Measurements from ENCODE around the gene CSGALNACT2. TPM values are rescaled to one million over a fixed set of nuclear protein-coding genes. Genes with fewer than 3 reads are reported as not detected.
A peak's percentile ranks its signal among the peaks of the same experiment; 100 is the strongest.
"Not testable (repeated sequence)": the region's sequence is repeated elsewhere in the genome, so short reads cannot be mapped to it uniquely, and the experiment has no call there.

Gene CSGALNACT2
- total RNA-seq, 1 experiment from 2014 or later, result 4.1 TPM

DNA sequence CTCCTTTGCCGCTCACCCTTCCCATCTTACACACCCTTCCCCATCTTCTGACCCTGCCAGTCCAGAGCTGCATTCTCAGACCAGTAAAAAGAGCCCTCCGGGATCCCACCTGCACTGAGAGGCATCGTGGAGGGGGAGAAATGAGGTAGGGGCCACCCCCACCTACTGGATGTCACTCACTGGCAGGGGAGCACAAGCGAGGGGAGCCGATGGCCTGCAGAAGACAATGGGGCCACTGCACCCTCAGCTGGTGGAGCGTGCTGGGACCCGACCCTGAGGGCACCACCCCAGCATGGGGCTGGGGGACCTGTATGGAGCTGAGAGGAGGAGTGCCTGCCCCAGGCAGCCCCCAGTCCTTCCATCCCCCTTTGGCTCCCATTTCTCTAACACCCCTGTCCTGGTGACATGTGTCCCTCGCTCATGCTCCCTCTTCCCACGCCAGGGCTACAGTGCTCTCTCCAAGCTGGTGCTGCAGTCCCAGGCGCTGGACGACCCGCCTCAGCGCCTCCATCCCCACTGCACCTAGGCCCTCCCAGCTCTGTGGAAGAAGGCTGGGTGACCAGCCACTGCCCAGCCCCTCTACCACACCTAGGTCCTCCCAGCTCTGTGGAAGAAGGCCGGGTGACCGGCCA is 78.8 kb downstream of the CSGALNACT2 start:
- DNase-seq (ENCODE audit: low read depth), result no peak

DNA sequence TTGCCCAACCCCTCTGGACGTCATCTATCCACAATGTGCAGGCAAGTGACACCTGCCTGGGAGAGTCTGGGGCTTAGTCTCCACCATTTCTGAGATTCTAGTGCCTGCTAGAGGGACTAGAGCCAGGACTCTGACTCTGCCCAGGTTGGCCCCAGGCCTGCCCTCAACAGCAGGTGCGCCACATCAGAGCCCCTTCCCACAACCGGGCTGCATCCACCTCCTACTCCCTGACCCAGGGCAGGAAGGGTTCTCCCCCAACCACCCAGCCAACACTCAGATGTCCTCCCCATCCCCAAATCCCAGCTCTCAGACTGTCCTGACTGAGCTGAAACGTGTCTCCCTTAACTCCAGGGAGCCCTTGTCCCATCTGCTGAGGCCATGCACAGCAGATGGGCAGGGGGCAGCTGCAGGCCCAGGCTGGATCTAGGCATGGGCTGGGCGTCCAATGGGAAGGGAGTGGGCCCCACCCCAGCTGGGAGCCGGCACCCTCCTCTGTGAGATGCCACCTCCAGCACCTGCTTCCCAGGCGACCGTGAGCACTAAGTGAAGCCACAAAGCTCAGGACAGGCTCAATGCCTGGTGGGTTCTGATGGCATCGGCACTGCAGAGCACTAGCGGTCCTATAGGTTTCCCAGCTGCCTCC is 79.4 kb downstream of the CSGALNACT2 start:
- no peak for DNase-seq (ENCODE audit: low read depth)

DNA sequence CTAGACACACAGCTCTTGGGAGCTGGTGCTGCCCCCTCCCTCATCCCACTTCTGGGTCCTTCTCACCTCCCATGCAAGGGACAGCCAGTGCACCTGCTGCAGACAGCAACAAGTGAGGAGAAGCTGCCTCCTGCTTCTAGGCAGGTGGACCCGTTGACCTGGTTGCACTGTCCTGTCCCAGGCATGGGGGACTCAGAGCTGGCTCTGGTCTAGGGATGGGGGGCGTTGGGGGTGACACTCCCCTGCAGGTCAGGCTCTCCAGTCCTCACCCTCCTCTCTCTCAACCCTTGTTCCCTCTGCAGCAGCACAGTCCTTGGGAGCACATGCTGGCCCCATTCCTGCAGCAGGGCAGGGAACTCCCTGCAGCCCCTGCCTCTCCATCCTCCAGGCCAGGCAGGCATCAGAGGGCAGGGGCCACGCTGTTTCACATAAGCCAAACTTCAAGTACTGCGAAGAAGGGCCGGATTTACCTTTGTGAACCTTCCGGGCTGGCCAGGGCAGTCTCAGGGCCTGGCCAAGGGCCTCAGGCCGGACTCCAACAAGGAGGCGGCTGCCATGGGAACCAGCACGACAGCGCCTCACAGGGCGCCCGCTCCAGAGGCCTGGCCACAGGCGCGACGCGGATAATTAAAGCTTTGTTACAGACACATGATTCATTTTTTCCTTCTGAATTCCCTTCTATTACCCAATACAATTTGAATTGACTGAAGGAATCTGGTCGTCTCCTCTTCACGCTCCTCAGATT is 80.1 kb downstream of the CSGALNACT2 start:
- peak; percentile 53 for DNase-seq (ENCODE audit: low read depth)

DNA sequence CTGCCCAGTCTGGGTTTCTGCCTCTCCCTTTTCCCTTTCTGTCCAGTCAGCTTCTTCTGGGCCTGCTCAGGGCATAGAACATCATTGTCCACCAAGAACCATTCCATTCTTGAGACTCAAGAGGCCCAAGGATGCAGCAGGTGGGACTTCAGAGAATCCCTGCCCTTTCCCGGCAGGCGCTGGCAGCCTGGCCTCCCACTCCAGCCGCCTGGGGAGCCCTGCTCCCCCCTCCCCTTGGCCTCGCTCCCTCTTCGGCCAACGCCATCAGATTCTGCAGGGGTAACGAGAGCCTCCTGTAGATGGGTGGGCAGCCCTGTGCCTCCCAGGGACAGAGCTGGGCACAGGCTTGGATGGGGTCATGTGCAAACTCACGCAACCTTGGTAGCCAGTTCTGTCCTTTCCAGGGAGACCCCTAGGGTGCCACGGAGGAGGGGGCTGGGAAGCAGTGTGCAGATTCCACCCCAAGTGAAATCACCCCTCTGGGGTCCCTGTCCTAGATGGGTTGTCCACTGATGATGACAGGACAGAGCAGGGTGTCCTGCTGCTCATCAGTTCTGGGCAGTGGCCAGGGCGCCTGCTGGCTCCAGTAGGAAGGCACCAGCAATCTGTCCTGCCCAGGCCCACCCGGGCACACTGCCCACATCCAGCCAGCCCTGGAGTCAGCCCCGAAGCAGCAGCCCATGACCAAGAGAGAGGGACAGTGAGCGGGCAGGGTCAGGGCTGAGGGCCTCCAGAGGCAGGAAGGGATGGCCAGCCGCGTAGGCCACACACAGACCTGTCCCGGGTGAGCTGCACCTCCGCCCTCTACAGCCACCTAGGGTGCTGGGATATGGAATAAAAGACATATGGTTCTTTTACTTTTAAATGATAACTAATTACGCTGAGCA is 80.9 kb downstream of the CSGALNACT2 start:
- DNase-seq (ENCODE audit: low read depth), result no peak

DNA sequence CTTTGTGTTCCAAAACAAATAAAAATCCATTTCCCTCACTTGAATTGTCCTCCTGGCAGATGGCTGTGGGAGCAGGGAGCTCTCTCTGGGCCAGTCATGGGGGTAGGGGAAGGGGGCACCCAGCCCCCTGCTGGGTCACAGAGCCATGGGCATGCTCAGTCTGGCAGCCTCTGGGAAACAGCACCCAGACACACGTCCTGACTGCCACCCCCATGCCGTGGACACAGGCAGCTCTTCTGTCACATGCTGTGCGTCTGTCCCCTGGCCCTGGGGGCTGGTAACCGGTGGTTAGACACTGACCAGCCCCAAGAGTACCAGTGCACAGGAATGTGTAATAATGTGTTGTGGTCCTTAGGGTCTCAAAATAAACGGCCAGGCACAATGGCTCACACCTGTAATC is 81.6 kb downstream of the CSGALNACT2 start:
- DNase-seq (ENCODE audit: low read depth), result no peak

DNA sequence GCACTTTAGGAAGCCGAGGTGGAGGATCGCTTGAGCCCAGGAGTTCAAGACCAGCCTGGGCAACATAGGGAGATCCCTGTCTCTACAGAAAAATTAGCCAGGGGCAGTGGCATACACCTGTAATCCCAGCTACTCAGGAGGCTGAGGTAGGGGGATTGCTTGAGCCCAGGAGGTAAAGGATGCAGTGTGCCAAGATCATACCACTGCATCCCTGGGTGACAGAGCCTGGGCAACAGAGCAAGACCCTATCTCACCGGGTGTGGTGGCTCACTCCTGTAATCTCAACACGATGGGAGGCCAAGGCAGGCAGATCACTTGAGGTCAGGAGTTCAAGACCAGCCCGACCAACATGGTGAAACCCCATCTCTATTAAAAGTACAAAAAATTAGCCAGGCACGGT is 82.0 kb downstream of the CSGALNACT2 start:
- not testable (repeated sequence) for DNase-seq (ENCODE audit: low read depth)

DNA sequence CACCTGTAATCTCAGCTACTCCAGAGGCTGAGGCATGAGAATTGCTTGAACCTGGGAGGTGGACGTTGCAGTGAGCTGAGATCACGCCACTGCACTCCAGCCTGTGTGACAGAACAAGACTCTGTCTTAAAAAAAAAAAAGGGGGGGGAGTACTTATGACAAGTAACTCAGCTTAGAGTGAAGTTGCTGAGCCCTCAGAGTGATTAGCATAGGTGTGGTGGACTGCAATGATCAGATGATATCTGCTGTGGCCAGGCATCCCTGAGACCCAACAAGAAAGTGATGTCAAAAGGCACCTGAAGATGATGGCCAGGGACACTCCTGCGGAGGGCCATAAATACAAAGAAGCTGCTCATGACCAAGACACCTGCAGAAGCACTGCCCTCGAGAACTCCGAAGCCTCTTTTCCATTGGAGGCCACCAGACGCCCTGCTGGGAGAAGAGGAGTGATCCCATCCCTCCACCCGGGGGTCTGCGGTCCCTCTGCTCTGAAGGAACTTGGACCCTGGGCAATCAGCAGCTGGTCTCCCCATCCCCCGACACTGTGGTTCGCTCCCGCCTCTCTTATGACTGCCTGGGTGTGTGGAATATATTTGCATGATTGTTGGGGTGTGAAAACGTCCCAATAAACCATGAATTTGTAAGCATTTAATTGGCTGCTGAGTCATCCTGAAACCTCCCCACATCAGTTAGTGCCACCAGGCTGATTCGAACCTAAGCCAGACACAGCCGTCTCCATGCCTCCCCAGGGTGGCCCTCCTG is 82.6 kb downstream of the CSGALNACT2 start:
- no peak for DNase-seq (ENCODE audit: low read depth)

DNA sequence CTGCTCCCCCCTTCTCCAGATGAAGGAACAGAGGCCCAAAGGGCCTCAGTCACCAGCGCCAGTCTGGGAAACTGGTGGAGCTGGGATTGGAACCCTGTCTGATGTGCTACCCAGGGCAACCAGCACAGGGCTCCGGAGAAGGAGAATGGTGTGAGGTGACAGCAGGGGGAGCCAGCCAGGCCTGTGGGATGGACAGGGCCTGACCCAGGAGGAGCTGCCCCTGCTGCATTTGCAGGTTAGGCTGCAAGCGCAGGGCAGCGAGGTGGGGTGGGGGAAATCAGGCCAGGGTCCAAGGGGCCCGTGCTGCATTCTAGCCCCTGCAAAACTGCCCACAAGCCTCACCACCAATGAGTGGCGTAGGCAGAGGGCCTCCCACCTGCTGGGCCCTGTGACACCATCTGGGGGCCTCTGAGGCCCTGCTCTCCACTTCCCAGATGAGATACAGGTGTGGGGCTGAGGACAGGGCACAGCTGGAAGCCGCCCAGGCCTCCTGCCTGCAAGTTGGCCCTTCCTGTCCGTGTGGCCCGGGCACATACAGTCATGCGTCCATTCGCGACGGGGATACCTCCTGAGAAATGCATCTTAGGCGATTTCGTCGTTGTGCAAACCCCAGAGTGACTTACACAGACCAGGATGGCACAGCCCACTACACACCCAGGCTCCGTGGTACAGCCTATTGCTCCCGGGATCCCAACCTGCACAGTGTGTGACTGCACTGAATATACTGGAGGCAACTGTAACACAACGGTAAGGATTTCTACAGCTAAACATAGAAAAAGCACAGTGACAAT is 83.4 kb downstream of the CSGALNACT2 start:
- DNase-seq (ENCODE audit: low read depth), result no peak

DNA sequence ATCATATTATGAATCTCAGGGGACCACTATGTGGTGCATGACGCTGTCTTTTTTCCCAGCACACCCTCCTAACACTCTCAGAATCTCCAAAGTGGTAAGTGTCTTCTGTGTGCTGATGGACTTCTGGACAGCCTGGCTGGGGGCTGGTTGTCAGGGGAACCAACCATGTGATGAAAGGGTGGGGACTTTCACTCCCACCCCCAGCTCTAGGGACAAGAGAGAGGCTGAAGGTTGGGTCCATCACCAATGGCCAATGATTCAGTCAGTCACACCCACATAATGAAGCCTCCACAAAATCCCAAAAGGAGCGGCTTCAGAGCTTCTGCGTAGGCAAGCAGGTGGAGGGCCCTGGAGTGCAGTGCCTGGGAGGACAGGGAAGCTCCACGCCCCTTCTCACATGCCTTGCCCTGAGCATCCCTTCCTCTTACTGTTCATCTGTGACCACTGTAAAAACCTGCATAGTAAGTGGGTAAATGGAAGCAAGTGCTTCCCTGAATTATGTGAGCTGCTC is 84.0 kb downstream of the CSGALNACT2 start:
- no peak for DNase-seq (ENCODE audit: low read depth)

DNA sequence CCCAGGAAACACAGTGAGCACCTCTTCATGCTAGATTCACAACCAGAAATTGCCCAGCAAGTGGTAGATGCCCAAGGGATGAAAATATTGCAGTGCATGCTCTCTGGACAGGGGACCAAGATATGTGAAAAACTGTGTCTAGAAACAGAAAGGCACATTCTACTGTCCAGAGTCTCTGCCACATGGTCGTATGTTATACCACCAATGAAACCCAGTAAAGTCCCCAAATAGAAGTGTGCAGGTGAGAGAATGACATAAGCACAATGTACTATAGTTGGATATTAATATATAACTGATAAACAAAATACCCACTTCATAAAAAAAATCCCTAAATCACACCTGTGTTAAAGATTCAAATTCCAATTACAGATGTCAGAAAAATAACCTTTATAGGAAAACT is 84.8 kb downstream of the CSGALNACT2 start:
- DNase-seq (ENCODE audit: low read depth), result no peak

DNA sequence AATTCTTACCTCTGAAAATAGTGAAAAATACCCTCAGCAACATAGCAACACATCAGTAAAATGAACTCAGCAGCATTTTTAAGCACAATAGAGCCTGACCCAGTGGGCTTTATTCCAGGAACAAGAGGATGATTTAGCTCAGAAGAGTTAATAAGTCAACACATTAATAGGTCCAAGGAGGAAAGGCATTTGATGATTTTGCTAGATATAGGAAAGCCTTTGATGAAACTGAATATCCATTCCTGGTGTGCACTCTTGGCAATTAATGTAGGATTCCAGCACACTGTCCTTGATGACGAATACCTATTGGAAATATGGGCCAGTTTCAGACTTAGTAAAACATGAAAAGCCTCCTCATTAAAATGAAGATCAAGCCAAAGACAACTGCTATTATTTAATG is 86.1 kb downstream of the CSGALNACT2 start:
- DNase-seq (ENCODE audit: low read depth), result no peak

DNA sequence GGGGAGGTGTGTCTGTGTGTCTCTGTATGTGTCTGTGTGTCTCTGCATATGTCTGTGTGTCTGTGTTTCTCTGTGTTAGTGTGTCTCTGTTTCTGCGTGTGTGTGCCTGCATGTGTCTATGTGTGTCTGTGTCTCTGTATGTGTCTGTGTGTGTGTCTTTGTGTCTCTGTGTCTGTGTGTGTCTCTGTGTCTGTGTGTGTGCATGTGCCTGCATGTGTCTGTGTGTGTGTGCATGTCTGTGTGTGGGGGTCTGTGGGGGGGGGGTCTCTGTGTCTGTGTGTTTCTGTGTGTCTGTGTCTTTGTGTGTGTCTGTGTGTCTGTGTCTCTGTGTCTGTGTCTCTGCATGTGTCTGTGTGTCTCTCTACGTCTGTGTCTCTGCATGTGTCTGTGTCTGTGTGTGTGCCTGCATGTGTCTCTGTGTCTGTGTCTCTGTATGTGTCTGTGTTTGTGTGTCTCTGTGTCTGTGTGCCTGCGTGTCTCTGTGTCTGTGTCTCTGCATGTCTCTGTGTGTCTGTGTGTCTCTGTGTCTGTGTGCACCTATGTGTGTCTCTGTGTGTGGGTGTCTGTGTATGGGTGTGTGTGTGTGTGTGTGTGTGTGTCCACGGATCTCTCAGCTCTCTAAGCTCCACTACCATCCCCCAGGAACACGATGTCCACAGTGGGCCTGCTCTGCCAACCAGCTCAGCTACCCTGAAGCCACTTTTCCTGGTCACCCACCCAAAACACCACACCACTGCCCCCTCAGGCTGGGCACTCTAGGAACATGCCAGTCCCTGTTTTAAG is 87.0 kb downstream of the CSGALNACT2 start:
- DNase-seq (ENCODE audit: low read depth), result no peak

DNA sequence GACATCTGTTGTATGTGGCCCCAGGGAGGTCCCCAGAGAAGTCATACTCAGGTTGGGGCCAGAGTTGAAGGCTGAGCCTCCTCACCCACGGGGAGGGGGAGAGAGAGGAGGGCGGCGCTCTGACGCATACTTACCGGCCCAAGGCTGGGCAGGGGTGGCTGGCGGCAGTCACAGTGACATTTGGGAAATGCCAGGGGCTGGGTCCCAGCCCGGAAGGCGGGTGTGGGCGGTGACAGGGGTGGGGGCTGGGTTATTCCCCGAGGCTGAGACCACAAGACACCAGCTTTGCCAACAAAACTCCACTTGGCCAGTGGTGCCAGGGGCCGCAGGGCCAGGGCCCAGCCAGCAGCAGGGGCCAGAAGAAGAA is 87.5 kb downstream of the CSGALNACT2 start:
- DNase-seq (ENCODE audit: low read depth), result peak; percentile 21

DNA sequence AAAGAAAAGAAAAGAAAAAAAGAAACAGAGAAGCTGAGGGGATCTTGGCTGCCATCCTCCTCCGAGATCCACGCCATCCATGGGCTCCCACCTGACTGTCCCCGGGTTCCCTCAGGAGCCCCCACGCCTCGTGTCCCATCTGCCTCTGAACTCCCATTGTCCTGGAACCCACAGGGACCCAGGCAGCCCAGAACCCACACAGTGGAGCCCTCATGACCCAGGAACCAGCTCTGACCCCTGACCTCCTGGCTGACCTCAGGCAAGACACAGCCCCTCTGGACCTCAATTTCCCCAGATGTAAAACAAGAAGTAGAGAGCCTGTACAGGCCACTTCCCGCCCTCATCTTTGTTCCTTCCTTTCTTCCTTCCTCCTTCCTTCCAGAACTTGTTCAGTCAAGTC is 88.2 kb downstream of the CSGALNACT2 start:
- DNase-seq (ENCODE audit: low read depth), result no peak

DNA sequence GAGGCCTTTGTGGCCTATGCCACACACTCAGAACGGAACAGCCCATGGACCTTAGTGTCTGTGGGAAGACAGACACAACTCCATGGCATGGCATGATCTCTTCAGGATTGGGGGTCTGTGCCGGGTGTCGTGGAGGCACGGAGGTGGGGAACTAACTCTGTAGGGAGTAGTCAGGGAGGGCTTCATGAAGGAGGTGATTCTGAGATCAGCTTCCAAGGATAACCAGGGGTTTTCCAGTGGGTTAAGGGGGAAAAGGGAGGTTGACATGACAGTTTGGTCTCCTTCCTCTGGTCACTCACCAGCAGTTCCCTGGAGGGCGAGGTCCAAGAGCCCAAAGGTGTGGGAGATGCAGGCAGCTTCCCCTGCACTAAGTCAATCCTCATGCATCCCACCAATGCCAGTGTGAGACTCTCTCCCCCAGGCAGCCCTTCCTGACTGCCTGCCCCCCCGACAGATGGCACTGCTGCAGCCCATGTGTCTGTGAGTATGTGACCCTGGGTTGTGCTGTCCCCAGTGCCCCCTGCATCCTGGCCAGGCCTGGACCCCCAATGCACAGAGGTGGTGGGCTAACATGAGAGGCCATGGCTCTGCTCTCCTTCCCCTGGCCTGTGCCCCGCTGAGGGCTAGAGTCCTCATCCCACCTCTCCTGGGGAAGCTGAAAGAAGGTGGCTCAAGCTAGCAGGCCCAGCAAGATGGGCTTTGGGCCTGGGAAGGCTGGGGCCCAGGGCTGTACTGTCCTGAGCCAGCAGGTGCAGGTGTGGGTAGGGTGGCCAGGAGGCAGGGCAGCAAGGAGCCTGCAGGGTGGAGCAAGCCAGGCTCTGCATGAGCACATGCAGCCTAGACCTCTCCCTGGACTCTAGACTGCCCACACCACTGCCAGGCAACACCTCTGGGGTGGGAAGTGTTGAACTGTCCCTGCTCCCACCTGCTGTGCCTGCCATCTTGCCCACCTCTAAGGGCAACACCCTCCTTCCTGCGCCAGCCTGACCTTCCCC is 88.9 kb downstream of the CSGALNACT2 start:
- no peak for DNase-seq (ENCODE audit: low read depth)

DNA sequence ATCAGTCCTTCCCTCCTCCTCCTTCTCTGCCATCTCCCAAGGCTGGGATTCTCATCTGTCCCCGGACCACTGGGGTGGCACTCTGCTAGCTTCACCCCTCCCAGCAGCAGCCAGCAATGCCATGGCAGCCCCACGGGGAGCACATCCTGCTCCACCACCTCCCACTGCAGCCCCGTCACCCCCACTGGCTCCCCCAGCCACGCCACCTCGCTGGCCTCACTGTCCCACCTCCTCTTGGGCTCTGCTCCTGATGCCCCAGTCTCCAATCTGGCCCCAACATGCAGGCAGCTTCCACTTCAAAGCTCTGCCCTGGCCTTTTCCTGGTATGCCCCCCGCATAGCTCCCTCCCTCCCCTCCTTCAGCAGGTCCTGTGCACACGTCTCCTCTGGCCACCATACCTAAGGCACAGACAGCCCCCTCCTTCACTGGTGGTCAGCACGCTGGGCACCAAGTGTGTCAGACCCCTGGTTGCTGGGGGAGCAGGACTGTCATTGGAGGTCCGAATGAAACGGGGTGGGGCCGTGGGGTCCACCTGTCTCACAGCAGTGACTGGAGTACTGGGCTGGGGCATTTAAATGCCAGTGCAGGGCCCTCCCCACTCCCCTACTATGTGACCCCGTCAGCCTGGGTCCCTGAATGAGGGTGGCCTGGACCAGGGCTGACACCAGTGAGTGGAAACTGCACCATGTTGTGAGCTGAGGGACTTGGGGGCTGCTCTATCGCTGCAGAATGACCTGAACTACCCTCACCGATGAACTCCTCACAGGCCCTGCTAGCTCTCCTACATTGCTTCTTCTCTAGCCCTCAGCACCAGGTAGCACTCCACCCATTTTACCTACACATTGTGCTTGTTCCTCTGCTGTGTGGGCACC is 89.9 kb downstream of the CSGALNACT2 start:
- no peak for DNase-seq (ENCODE audit: low read depth)

DNA sequence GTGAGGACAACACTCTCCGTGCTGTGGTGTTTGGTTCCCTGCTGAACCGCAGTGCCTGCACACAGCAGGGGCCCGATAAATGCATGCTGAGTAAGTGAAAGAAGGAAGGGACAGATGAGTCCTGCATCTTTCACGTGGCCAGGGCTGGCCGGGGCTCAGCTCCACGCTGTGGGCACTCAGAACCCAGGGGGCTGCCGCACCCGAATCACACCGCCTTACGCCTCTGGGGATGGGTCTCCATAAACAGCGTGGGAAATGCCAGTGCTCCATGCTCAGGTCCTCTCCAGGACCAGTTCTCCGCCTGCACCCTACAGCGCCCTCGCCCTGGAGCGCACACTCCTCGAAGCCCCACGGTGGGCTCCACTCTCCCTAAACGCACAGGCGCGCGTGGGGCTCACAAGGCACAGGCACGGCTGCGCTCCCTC is 90.5 kb downstream of the CSGALNACT2 start:
- no peak for DNase-seq (ENCODE audit: low read depth)

Measured in Daoy (cell line).